ENCODE measurements around the gene ANKRD63. TPM values are rescaled to one million over a fixed set of nuclear protein-coding genes. Genes with fewer than 3 reads are reported as not detected.

ANKRD63 gene
- total RNA-seq, 1 experiment from 2014 or later: 1.2 TPM

GRCh38 chr15:40242213-40242599, 40.7 kb downstream of the ANKRD63 start:
- CTCF ChIA-PET: interaction anchor here (1.0 to 7.6 kb wide), 6 partner anchors 13 to 183 kb away, joined by 3 to 153 read pairs (median 13); no protein-coding TSS in a partner anchor
- Mint-ChIP-seq H3K36me3 (no peaks in the 10 kb centered on the region), H3K4me3 (no peak overlapping the region), H3K27me3 (ENCODE audit: low read depth) (no peaks in the 10 kb centered on the region), H3K27ac (no peak overlapping the region), H3K4me1 (peaks cover 26% of the 10 kb centered on the region), H3K9me3 (no peaks in the 10 kb centered on the region)
- no peak for DNase-seq (ENCODE audit: low spot score)
- TF ChIP-seq E2F4 (CRISPR knock-in tag; IDR thresholded peaks at IDR 0.05; ENCODE audit: borderline replicate concordance, low read depth) (no peak), ZSCAN18 (CRISPR knock-in tag; IDR thresholded peaks at IDR 0.05) (no peak), STAT6 (CRISPR knock-in tag; conservative IDR thresholded peaks at IDR 0.05; ENCODE audit: low read depth) (no peak), MYBL2 (CRISPR knock-in tag; IDR thresholded peaks at IDR 0.05) (no peak), ZNF317 (CRISPR knock-in tag; IDR thresholded peaks at IDR 0.05; ENCODE audit: borderline replicate concordance, low read depth) (no peak), PRRX2 (CRISPR knock-in tag; IDR thresholded peaks at IDR 0.05) (no peak), TCF7 (CRISPR knock-in tag; IDR thresholded peaks at IDR 0.05; ENCODE audit: low read depth) (no peak)
- POLR2A ChIA-PET: no interaction called here
- ATAC-seq: no peak

GRCh38 chr15:40241269-40242212, 41.3 kb downstream of the ANKRD63 start:
- Mint-ChIP-seq H3K27ac (no peak overlapping the region), H3K9me3 (no peaks in the 10 kb centered on the region), H3K4me3 (no peak overlapping the region), H3K4me1 (peaks cover 26% of the 10 kb centered on the region), H3K36me3 (no peaks in the 10 kb centered on the region), H3K27me3 (ENCODE audit: low read depth) (no peaks in the 10 kb centered on the region)
- CTCF ChIA-PET: interaction anchor here (1.0 to 7.6 kb wide), 6 partner anchors 13 to 182 kb away, joined by 3 to 153 read pairs (median 23); no protein-coding TSS in a partner anchor
- POLR2A ChIA-PET: interaction anchor here (0.6 kb wide), 1 partner anchor 11 kb away, joined by 4 read pairs; no protein-coding TSS in a partner anchor
- no peak for DNase-seq (ENCODE audit: low spot score)
- ATAC-seq: no peak
- no peak for TF ChIP-seq PRRX2 (CRISPR knock-in tag; IDR thresholded peaks at IDR 0.05)
- no peak for TF ChIP-seq EMX1 (CRISPR knock-in tag; IDR thresholded peaks at IDR 0.05)
- no peak for TF ChIP-seq CBFB (CRISPR knock-in tag; IDR thresholded peaks at IDR 0.05; ENCODE audit: low read depth)
- TF ChIP-seq HMGA2 (CRISPR knock-in tag; IDR thresholded peaks at IDR 0.05): no peak
- no peak for TF ChIP-seq USF1 (CRISPR knock-in tag; IDR thresholded peaks at IDR 0.05)
- TF ChIP-seq JUN (CRISPR knock-in tag; IDR thresholded peaks at IDR 0.05): no peak
- TF ChIP-seq ZBTB21 (CRISPR knock-in tag; IDR thresholded peaks at IDR 0.05; ENCODE audit: borderline replicate concordance): no peak
- TF ChIP-seq ATF2 (CRISPR knock-in tag; IDR thresholded peaks at IDR 0.05; ENCODE audit: borderline replicate concordance, low read depth): no peak
- TF ChIP-seq ZBTB43 (CRISPR knock-in tag; IDR thresholded peaks at IDR 0.05): no peak
- TF ChIP-seq AFF4 (CRISPR knock-in tag; IDR thresholded peaks at IDR 0.05; ENCODE audit: borderline replicate concordance): no peak
- TF ChIP-seq ZSCAN18 (CRISPR knock-in tag; IDR thresholded peaks at IDR 0.05): no peak
- no peak for TF ChIP-seq NFATC4 (CRISPR knock-in tag; IDR thresholded peaks at IDR 0.05)
